GM04504 (cell line): Measurements from ENCODE around the gene MFAP3L.
"Not testable (repeated sequence)": the region's sequence is repeated elsewhere in the genome, so short reads cannot be mapped to it uniquely, and the experiment has no call there.

Experiments
- DNase-seq: peaks from one replicate; pipeline ENCODE4 v3.0.0-alpha.2; 2012; ENCODE audit warnings: low read depth

MFAP3L gene

GRCh38 chr4:169987327-169988228 is 38.6 kb downstream of the MFAP3L start:
- no peak for DNase-seq

GRCh38 chr4:169986369-169986768 is 39.8 kb downstream of the MFAP3L start:
- DNase-seq, result no peak

- DNase-seq, result no peak
Measured at GRCh38 chr4:169985881-169986280, 40.3 kb downstream of the MFAP3L start.

- no peak for DNase-seq
Measured at GRCh38 chr4:169984745-169985144, 41.5 kb downstream of the MFAP3L start.

- no peak for DNase-seq
Measured at GRCh38 chr4:169984173-169984572, 42.0 kb downstream of the MFAP3L start.

- DNase-seq, result no peak
Measured at GRCh38 chr4:169976951-169977350, 49.2 kb downstream of the MFAP3L start.

GRCh38 chr4:169975838-169976796 is 50.1 kb downstream of the MFAP3L start:
- no peak for DNase-seq

- DNase-seq, result peak; percentile 10
Measured at GRCh38 chr4:169975131-169975837, 50.9 kb downstream of the MFAP3L start.

GRCh38 chr4:169971456-169972015 is 54.7 kb downstream of the MFAP3L start:
- no peak for DNase-seq

GRCh38 chr4:169968999-169969398 is 57.2 kb downstream of the MFAP3L start:
- peak; percentile 77 for DNase-seq

GRCh38 chr4:169963998-169964397 is 62.2 kb downstream of the MFAP3L start:
- DNase-seq, result no peak

GRCh38 chr4:169959254-169959653 is 66.9 kb downstream of the MFAP3L start:
- no peak for DNase-seq

- DNase-seq, result no peak
Measured at GRCh38 chr4:169958629-169959028, 67.6 kb downstream of the MFAP3L start.

- no peak for DNase-seq
Measured at GRCh38 chr4:169957785-169958184, 68.4 kb downstream of the MFAP3L start.

GRCh38 chr4:169956091-169956843 is 69.9 kb downstream of the MFAP3L start:
- DNase-seq, result peak; percentile 32

GRCh38 chr4:169955521-169955920 is 70.7 kb downstream of the MFAP3L start:
- no peak for DNase-seq

GRCh38 chr4:169952236-169953002 is 73.8 kb downstream of the MFAP3L start:
- no peak for DNase-seq

GRCh38 chr4:169948271-169948670 is 77.9 kb downstream of the MFAP3L start:
- DNase-seq, result no peak

- no peak for DNase-seq
Measured at GRCh38 chr4:169945636-169946035, 80.6 kb downstream of the MFAP3L start.

GRCh38 chr4:169943601-169944000 is 82.6 kb downstream of the MFAP3L start:
- DNase-seq, result not testable (repeated sequence)
